Esophagus squamous epithelium (tissue), 5 donors: ENCODE data around the gene AQP9. TPM values are rescaled to one million over a fixed set of nuclear protein-coding genes. Genes with fewer than 3 reads are reported as not detected.

Experiments used
- DNase-seq: peaks from one replicate; lab custom pipeline; 2025; lab: John Stamatoyannopoulos, UW
- H3K27ac ChIP-seq, 4 donors: fragments of 200-600 bp; sonication (generic); one replicate each; pipeline ENCODE4 v1.5.1; 2016 to 2019; ENCODE audit warnings: mild to moderate bottlenecking in 1 of 4
- H3K27me3 ChIP-seq, 4 donors: fragments of 200-600 bp; sonication (generic); 1 replicate in 3 of 4; 2 replicates in 1 of 4; pipeline versions ENCODE4 v1.5.1 to v1.6.0; 2017 to 2021; ENCODE audit warnings: antibody characterized with exemption in 1 of 4
- H3K36me3 ChIP-seq, 3 donors: fragments of 200-600 bp; sonication (generic); one replicate each; pipeline ENCODE4 v1.5.1; 2016 to 2019
- H3K4me1 ChIP-seq, 3 donors: fragments of 200-600 bp; sonication (generic); one replicate each; pipeline ENCODE4 v1.5.1; 2017 to 2019
- H3K4me3 ChIP-seq, 4 donors: fragments of 200-600 bp; sonication (generic); 1 replicate in 3 of 4; 2 replicates in 1 of 4; pipeline ENCODE4 v1.5.1; 2016 to 2019; ENCODE audit warnings: mild to moderate bottlenecking in 2 of 4, moderate library complexity in 1 of 4
- H3K9me3 ChIP-seq, 3 donors: fragments of 200-600 bp; sonication (generic); one replicate each; pipeline ENCODE4 v1.5.1; 2016 to 2019
- POLR2A ChIP-seq, 4 donors: fragments of 450-650 bp; IDR thresholded peaks; one replicate each; pipeline ENCODE4 v1.6.1; 2017; ENCODE audit warnings: antibody characterized with exemption in 4 of 4, mild to moderate bottlenecking in 4 of 4, moderate library complexity in 3 of 4
- WGBS, 2 donors: methylation state at CpG; one replicate each; pipeline ENCODE4 v1.1.5; 2018; 5-methylcytosine and 5-hydroxymethylcytosine counted together
- intact Hi-C: fragments of 100-400 bp; cut with DNase I; formaldehyde crosslinking; loops from one replicate; pipeline ENCODE4 v1.15.0; 2022
- total RNA-seq, 4 donors: library from RNA; depleted of rRNA; stranded (reverse); fragments of >200 nt; gene quantifications; one replicate each; pipeline ENCODE4 v1.1.0, GENCODE V29; 2016
- TF ChIP-seq, protein P1 (sequence below), 6 experiments: fragments of 450-650 bp in 4 of 6; fragments of 200-600 bp in 2 of 6; sonication (generic) in 2 of 6; IDR thresholded peaks; one replicate each; pipeline ENCODE4 v1.5.1; 2016 to 2019; ENCODE audit warnings: antibody characterized with exemption in 6 of 6, mild to moderate bottlenecking in 4 of 6, moderate library complexity in 4 of 6
- donor health status: DM: yes; HTN: yes; CAD: no.

The AQP9 gene, protein sequence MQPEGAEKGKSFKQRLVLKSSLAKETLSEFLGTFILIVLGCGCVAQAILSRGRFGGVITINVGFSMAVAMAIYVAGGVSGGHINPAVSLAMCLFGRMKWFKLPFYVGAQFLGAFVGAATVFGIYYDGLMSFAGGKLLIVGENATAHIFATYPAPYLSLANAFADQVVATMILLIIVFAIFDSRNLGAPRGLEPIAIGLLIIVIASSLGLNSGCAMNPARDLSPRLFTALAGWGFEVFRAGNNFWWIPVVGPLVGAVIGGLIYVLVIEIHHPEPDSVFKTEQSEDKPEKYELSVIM
- 1 to 10 TPM in 2 of 4 donors, under 1 TPM in 1, not detected in 1; 0.38 to 2.0 (median 1.9) TPM for total RNA-seq

DNA sequence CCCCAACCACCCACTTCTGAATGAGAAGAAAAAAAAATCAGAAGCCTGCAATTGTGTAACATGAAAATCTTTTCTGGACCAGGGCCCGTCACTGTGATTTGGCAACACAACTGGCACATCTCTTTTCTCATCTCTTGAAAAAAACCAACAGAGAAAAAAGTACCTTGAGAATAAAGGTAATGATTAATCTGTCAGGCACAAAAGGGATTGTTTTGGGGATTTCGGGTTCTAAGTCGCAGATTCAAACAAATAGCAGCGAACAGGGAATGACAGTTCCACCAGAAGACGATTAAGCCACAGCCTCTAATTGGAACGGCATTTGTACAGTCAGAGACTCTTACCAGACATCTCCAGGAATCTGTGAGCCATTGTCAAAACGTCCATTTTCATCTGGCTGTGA, at the start of gene AQP9:
TSS of gene AQP9 (plus strand) at position 276 of the 400 bp plus-strand sequence. CDS start 185 bp downstream, outside the sequence.
- H3K4me3 ChIP-seq = no peak within 1 kb of the TSS
- intact Hi-C loops = no loop called here
- H3K27ac ChIP-seq = no peak within 1 kb of the TSS
- H3K27me3 ChIP-seq = no peaks in the 10 kb centered on the region
- H3K9me3 ChIP-seq = no peaks in the 10 kb centered on the region
- H3K4me1 ChIP-seq = peaks cover 0 to 7% (median 0%) of the 10 kb centered on the region in 3 donors
- TF ChIP-seq, protein P1, sequence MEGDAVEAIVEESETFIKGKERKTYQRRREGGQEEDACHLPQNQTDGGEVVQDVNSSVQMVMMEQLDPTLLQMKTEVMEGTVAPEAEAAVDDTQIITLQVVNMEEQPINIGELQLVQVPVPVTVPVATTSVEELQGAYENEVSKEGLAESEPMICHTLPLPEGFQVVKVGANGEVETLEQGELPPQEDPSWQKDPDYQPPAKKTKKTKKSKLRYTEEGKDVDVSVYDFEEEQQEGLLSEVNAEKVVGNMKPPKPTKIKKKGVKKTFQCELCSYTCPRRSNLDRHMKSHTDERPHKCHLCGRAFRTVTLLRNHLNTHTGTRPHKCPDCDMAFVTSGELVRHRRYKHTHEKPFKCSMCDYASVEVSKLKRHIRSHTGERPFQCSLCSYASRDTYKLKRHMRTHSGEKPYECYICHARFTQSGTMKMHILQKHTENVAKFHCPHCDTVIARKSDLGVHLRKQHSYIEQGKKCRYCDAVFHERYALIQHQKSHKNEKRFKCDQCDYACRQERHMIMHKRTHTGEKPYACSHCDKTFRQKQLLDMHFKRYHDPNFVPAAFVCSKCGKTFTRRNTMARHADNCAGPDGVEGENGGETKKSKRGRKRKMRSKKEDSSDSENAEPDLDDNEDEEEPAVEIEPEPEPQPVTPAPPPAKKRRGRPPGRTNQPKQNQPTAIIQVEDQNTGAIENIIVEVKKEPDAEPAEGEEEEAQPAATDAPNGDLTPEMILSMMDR (IDR thresholded peaks at IDR 0.05) = no peak
- no peak for TF ChIP-seq POLR2A (IDR thresholded peaks at IDR 0.05)
- H3K36me3 ChIP-seq = no peaks in the 10 kb centered on the region
- 38 to 53% methylated on average over 7 of the region's 7 CpGs for WGBS, 2 donors
- no peak for DNase-seq

DNA sequence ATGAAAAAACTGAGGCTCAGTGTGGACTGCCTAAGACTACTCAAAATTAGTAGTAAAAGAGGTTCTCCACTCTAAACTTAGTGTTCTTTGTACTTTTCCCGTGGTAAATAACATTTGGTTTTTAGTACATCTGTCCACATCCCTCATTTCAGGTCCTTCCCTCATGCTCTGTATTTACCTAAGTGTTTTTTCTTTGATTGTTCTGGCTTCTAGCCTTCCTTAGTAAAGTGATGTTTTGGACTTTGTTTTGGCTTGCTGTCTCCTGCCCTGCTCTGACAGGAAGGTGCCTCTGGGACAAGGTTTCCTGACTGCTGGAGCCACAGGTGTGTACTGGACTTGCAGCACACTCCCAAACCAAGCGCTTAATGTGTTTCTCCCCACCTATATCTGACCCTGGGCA, 42.8 kb upstream of the AQP9 start:
- H3K4me3 ChIP-seq = no peak overlapping the region
- no peak overlapping the region for H3K27ac ChIP-seq
- intact Hi-C loops = no loop called here
- no peaks in the 10 kb centered on the region for H3K27me3 ChIP-seq
- DNase-seq = no peak
- no peaks in the 10 kb centered on the region for H3K9me3 ChIP-seq
- no peaks in the 10 kb centered on the region for H3K4me1 ChIP-seq
- no peaks in the 10 kb centered on the region for H3K36me3 ChIP-seq
- WGBS, 2 donors = 27 to 37% methylated on average over 2 of the region's 2 CpGs
- TF ChIP-seq, protein P1 (IDR thresholded peaks at IDR 0.05) = no peak
- TF ChIP-seq POLR2A (IDR thresholded peaks at IDR 0.05) = no peak

DNA sequence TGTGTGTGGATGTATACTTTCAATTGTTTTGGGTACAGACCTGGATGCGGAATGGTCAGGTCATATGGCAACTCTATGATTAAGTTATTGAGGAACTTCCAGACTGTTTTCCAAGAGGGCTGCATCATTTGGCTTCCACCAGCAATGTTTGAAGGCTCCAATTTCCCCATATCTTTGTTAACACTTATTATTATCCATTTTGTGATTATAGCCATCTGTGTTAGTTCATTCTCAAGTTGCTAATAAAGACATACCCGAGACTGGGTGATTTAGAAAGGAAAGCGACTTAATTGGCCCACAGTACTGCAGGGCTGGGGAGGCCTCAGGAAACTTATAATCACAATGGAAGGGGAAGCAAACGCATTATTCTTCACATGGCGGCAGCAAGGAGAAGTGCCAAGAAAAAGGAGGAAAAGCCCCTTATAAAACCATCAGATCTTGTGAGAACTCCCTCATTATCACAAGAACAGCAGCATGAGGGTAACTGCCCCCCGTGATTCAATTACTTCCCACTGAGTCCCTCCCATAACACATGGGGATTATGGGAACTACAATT, 41.6 kb upstream of the AQP9 start:
- no peak overlapping the region for H3K4me3 ChIP-seq
- H3K27ac ChIP-seq = no peak overlapping the region
- TF ChIP-seq, protein P1 (IDR thresholded peaks at IDR 0.05) = no peak
- TF ChIP-seq POLR2A (IDR thresholded peaks at IDR 0.05) = no peak
- intact Hi-C loops = no loop called here
- H3K36me3 ChIP-seq = no peaks in the 10 kb centered on the region
- no peak for DNase-seq
- H3K4me1 ChIP-seq = no peaks in the 10 kb centered on the region
- H3K27me3 ChIP-seq = peaks cover 0 to 3% (median 0%) of the 10 kb centered on the region in 4 donors
- WGBS, 2 donors = 72 to 88% methylated on average over 6 of the region's 6 CpGs
- no peaks in the 10 kb centered on the region for H3K9me3 ChIP-seq

DNA sequence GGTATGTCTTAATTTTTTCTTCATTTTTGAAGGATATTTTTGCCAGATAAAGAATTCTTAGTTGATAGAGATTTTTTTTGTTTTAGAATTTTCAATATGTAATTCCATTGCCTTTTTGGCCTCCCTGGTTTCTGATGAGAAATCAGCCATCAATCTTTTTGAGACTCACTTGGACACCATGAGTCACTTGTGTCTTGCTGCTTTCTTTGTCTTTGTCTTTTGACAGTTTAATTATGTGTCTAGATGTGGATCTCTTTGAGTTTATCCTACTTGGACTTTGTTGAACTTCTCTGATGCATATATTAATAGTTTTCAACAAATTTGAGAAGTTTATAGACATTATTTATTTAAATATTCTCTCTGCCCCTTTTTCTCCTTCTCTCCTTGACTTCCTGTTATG, 34.7 kb upstream of the AQP9 start:
- Histone ChIP-seq H3K27ac (no peak overlapping the region), H3K4me1 (no peaks in the 10 kb centered on the region), H3K36me3 (no peaks in the 10 kb centered on the region), H3K9me3 (no peaks in the 10 kb centered on the region), H3K4me3 (no peak overlapping the region), H3K27me3 (peaks cover 0 to 14% (median 0%) of the 10 kb centered on the region in 4 donors)
- TF ChIP-seq POLR2A (IDR thresholded peaks at IDR 0.05) = no peak
- TF ChIP-seq, protein P1 (IDR thresholded peaks at IDR 0.05) = no peak
- no peak for DNase-seq
- intact Hi-C loops = no loop called here

DNA sequence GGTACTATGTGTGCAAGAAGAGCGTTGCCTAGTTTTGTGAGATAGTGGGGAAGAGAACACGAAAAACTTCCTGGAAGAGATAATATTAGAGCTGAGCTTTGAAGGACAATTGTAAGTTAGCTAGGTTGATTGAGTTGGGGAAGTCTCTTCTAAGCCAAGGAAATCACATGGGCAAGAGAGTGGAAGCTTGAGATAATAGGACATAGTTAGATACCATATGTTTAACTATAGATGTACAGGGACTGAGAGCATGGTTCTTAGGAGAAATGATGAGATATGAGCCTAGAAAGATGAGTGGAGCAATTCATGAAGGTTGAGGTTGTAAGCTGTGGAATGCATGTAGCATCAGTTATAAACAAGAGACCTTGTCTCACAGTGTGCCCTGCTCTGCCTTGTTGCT, 30.1 kb upstream of the AQP9 start:
- Histone ChIP-seq H3K27ac (no peak overlapping the region), H3K36me3 (no peaks in the 10 kb centered on the region), H3K27me3 (peaks cover 0 to 28% (median 0%) of the 10 kb centered on the region in 4 donors), H3K4me3 (no peak overlapping the region), H3K4me1 (no peaks in the 10 kb centered on the region), H3K9me3 (no peaks in the 10 kb centered on the region)
- no peak for DNase-seq
- 58 to 86% methylated on average over 2 of the region's 2 CpGs for WGBS, 2 donors
- intact Hi-C loops = no loop called here
- no peak for TF ChIP-seq POLR2A (IDR thresholded peaks at IDR 0.05)
- TF ChIP-seq, protein P1 (IDR thresholded peaks at IDR 0.05) = no peak
